ENCODE measurements around the gene NTRK2. TPM values are rescaled to one million over a fixed set of nuclear protein-coding genes. Genes with fewer than 3 reads are reported as not detected.
A peak's percentile ranks its signal among the peaks of the same experiment; 100 is the strongest.

Gene NTRK2
- total and polyA plus RNA-seq, 10 of the 15 experiments (the other 5 are each of a cell fraction or from before 2014, with no cell fraction given) = 0.42 to 4.6 (median 0.65) TPM

DNA sequence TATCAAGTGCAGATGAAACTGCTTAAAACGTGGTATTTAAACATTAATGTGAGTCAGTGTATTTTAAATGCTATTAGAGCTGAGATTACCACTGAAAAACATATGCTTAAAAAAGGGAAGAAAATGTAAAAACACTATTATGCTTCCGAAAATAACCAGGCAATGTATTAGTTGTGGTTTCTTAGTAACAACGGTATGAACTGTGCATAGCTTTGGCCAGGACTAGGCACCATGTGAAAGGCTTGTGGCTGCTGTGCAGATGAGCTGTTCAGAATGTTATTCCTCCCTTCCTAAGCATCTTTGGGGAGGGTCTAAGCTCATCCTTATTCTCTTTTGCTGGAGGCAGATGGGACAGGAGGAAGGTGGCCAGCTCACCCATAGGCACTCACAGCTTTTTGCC is 84.9 kb downstream of the NTRK2 start:
- Histone ChIP-seq H3K79me2 (ENCODE audit: control insufficient read depth, insufficient read depth, low read length) (no peaks in the 10 kb centered on the region), H4K20me1 (ENCODE audit: control insufficient read depth, insufficient read depth) (no peaks in the 10 kb centered on the region), H3K27ac (ENCODE audit: control insufficient read depth, insufficient read depth) (peak overlapping the region; percentile 50), H3K9me3 (replicated peaks; ENCODE audit: control insufficient read depth, insufficient read depth, low read length) (no peaks in the 10 kb centered on the region), H3K36me3 (ENCODE audit: control insufficient read depth in 2 of 2, insufficient read depth in 2 of 2, low read length in 1 of 2) (no peaks in the 10 kb centered on the region), H3K27me3 (replicated peaks in 1 of 2; ENCODE audit: control insufficient read depth in 2 of 2, insufficient read depth in 2 of 2, low read length in 1 of 2) (no peaks in the 10 kb centered on the region), H3K9ac (ENCODE audit: control insufficient read depth, insufficient read depth, low read length) (no peak overlapping the region), H2AFZ (ENCODE audit: control insufficient read depth, low read depth, low read length) (0 out of 2 replicates have a peak overlapping the region, but pooled peaks have one; percentile 6), H3K4me1 (ENCODE audit: control insufficient read depth, insufficient read depth, low read length) (peaks cover 33% of the 10 kb centered on the region), H3K4me2 (ENCODE audit: control insufficient read depth, insufficient read depth) (peak overlapping the region; percentile 65; the same call in 1 of the 2 replicates), H3K4me3 (no peak overlapping the region)
- intact Hi-C loops (cut with micrococcal nuclease; ENCODE audit: unreplicated experiment) (loop anchor here (10.0 kb wide), 1 partner anchor 460 kb away; no protein-coding TSS in a partner anchor), in situ Hi-C loops (cut with MboI) (loop anchor here (10.0 to 25.0 kb wide), 2 partner anchors 50 to 767 kb away; partner anchors contain the start of genes HNRNPK and RMI1)
- SMC1A ChIA-PET (ENCODE audit: uncharacterized antibody, unreplicated experiment) = interaction anchor here (0.8 to 15.0 kb wide), 14 partner anchors 10 to 100 kb away, joined by 3 to 204 read pairs (median 6); no protein-coding TSS in a partner anchor
- CTCF ChIA-PET = interaction anchor here (1.1 to 14.7 kb wide), 8 partner anchors 9 to 358 kb away, joined by 3 to 177 read pairs (median 6); no protein-coding TSS in a partner anchor
- BruUV-seq (replicated peaks) = no TSS peak
- RAD21 ChIA-PET (ENCODE audit: unreplicated experiment) = interaction anchor here (0.6 to 7.9 kb wide), 11 partner anchors 9 to 60 kb away, joined by 3 to 101 read pairs (median 5); no protein-coding TSS in a partner anchor
- WGBS (ENCODE audit: insufficient coverage, insufficient replicate concordance, low lambda C conversion rate, missing lambda C conversion rate) = 14% methylated on average over 3 of the region's 3 CpGs
- peak; percentile 68 for ATAC-seq
- DNase-seq (ENCODE audit: low read depth, low spot score) = no peak
- FAIRE-seq = no peak
- POLR2A ChIA-PET = interaction anchor here (0.6 to 4.9 kb wide), 7 partner anchors 10 to 60 kb away, joined by 3 to 18 read pairs (median 5); no protein-coding TSS in a partner anchor
- TF ChIP-seq, protein P1, sequence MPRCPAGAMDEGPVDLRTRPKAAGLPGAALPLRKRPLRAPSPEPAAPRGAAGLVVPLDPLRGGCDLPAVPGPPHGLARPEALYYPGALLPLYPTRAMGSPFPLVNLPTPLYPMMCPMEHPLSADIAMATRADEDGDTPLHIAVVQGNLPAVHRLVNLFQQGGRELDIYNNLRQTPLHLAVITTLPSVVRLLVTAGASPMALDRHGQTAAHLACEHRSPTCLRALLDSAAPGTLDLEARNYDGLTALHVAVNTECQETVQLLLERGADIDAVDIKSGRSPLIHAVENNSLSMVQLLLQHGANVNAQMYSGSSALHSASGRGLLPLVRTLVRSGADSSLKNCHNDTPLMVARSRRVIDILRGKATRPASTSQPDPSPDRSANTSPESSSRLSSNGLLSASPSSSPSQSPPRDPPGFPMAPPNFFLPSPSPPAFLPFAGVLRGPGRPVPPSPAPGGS (IDR thresholded peaks at IDR 0.05; ENCODE audit: borderline replicate concordance, insufficient read depth, low read depth, low read length, poor library complexity, severe bottlenecking) = no peak
- no peak for TF ChIP-seq RBBP5 (conservative IDR thresholded peaks at IDR 0.05)
- no peak for TF ChIP-seq ZZZ3 (IDR thresholded peaks at IDR 0.05; ENCODE audit: control insufficient read depth, insufficient read length, low read depth)
- TF ChIP-seq NFYA (IDR thresholded peaks at IDR 0.05; ENCODE audit: borderline replicate concordance, low read depth, low read length) = no peak
- no peak for TF ChIP-seq SIX5 (IDR thresholded peaks at IDR 0.05; ENCODE audit: low read depth, low read length, severe bottlenecking)
- TF ChIP-seq FOXK2 (IDR thresholded peaks at IDR 0.05) = no peak
- peak; percentile 49 for TF ChIP-seq IKZF1 (conservative IDR thresholded peaks at IDR 0.05)
- TF ChIP-seq IRF4 (IDR thresholded peaks at IDR 0.05; ENCODE audit: low read depth, low read length) = no peak
- TF ChIP-seq CREM (IDR thresholded peaks at IDR 0.05; ENCODE audit: low read depth) = no peak
- no peak for TF ChIP-seq CBX5 (IDR thresholded peaks at IDR 0.05; ENCODE audit: low read depth)
- TF ChIP-seq GABPA (IDR thresholded peaks at IDR 0.05; ENCODE audit: low read depth) = no peak
- TF ChIP-seq ZNF207 (IDR thresholded peaks at IDR 0.05; ENCODE audit: borderline replicate concordance) = no peak
- TF ChIP-seq PML (IDR thresholded peaks at IDR 0.05; ENCODE audit: low read length) = no peak
- TF ChIP-seq NFYB (IDR thresholded peaks at IDR 0.05; ENCODE audit: insufficient read depth, low read depth, low read length) = no peak
- TF ChIP-seq SREBF2 (IDR thresholded peaks at IDR 0.05; ENCODE audit: low read length) = no peak
- TF ChIP-seq, protein P2, sequence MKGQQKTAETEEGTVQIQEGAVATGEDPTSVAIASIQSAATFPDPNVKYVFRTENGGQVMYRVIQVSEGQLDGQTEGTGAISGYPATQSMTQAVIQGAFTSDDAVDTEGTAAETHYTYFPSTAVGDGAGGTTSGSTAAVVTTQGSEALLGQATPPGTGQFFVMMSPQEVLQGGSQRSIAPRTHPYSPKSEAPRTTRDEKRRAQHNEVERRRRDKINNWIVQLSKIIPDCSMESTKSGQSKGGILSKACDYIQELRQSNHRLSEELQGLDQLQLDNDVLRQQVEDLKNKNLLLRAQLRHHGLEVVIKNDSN (IDR thresholded peaks at IDR 0.05; ENCODE audit: borderline replicate concordance, extremely low read length, insufficient read depth, low read depth, low read length) = no peak
- TF ChIP-seq, protein P3, sequence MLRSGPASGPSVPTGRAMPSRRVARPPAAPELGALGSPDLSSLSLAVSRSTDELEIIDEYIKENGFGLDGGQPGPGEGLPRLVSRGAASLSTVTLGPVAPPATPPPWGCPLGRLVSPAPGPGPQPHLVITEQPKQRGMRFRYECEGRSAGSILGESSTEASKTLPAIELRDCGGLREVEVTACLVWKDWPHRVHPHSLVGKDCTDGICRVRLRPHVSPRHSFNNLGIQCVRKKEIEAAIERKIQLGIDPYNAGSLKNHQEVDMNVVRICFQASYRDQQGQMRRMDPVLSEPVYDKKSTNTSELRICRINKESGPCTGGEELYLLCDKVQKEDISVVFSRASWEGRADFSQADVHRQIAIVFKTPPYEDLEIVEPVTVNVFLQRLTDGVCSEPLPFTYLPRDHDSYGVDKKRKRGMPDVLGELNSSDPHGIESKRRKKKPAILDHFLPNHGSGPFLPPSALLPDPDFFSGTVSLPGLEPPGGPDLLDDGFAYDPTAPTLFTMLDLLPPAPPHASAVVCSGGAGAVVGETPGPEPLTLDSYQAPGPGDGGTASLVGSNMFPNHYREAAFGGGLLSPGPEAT (IDR thresholded peaks at IDR 0.05; ENCODE audit: low read depth) = 0 out of 2 replicates have a peak, but pooled peaks have one; percentile 34
- TF ChIP-seq TARDBP (IDR thresholded peaks at IDR 0.05; ENCODE audit: borderline replicate concordance) = no peak
- TF ChIP-seq ZNF217 (IDR thresholded peaks at IDR 0.05) = no peak
- TF ChIP-seq, protein P4, sequence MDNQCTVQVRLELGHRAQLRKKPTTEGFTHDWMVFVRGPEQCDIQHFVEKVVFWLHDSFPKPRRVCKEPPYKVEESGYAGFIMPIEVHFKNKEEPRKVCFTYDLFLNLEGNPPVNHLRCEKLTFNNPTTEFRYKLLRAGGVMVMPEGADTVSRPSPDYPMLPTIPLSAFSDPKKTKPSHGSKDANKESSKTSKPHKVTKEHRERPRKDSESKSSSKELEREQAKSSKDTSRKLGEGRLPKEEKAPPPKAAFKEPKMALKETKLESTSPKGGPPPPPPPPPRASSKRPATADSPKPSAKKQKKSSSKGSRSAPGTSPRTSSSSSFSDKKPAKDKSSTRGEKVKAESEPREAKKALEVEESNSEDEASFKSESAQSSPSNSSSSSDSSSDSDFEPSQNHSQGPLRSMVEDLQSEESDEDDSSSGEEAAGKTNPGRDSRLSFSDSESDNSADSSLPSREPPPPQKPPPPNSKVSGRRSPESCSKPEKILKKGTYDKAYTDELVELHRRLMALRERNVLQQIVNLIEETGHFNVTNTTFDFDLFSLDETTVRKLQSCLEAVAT (IDR thresholded peaks at IDR 0.05) = no peak
- no peak for TF ChIP-seq SUZ12 (IDR thresholded peaks at IDR 0.05; ENCODE audit: unreplicated experiment)
